NB4 (cell line): Measurements from ENCODE around the gene CARM1.

ENCODE experiments used
- CTCF ChIP-seq: IDR thresholded peaks from one replicate; pipeline ENCODE4 v1.5.1; 2012; ENCODE audit warnings: low read depth, low read length
- MAX ChIP-seq: IDR thresholded peaks from 2 replicates; pipeline ENCODE4 v1.6.1; 2011; ENCODE audit warnings: low read depth, low read length

- TF ChIP-seq CTCF = no peak
- no peak for TF ChIP-seq MAX
These were observed 5.3 kb downstream of the CARM1 start for GRCh38 chr19:10876459-10877240.
